Measurements from ENCODE around the gene SCD. TPM values are rescaled to one million over a fixed set of nuclear protein-coding genes. Genes with fewer than 3 reads are reported as not detected.
"Not testable (repeated sequence)": the region's sequence is repeated elsewhere in the genome, so short reads cannot be mapped to it uniquely, and the experiment has no call there.

The SCD gene
- total RNA-seq, 2 experiments from 2014 or later = 1.7 TPM

DNA sequence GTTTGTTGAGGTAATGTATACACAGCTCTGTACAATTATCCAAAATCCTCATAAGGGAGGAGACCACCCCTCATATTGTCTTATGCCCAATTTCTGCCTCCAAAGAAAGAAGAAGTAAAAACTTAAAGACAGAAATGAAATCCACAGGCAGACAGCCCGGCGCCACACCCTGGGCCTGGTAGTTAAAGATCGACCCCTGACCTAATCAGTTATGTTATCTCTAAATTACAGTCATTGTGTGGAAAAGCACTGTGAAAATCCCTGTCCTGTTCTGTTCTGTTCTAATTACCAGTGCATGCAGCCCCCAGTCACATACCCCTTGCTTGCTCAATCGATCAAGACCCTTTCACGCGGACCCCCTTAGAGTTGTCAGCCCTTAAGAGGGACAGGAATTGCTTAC, 29.6 kb downstream of the SCD start:
- H3K27ac ChIP-seq (ENCODE audit: low read depth in 1 of 2, low read length in 2 of 2); CTCF ChIA-PET; DNase-seq; H3K4me3 Mint-ChIP-seq; POLR2A ChIA-PET; ATAC-seq (ENCODE audit: poor library complexity); H3K4me3 ChIP-seq (ENCODE audit: low read length); H3K27me3 Mint-ChIP-seq; H3K9me3 Mint-ChIP-seq; H3K27me3 ChIP-seq (ENCODE audit: control insufficient read depth in 1 of 2, insufficient read depth in 2 of 2, low read length in 2 of 2); H3K4me1 Mint-ChIP-seq (ENCODE audit: low read depth); H3K36me3 ChIP-seq (ENCODE audit: insufficient read depth, low read length); H3K27ac Mint-ChIP-seq; intact Hi-C loops (cut with DNase I, micrococcal nuclease); H3K36me3 Mint-ChIP-seq (ENCODE audit: low read depth); H3K9me3 ChIP-seq (ENCODE audit: control insufficient read depth in 1 of 2, insufficient read depth in 1 of 2, low read length in 2 of 2): not testable (repeated sequence)
- peaks cover 30% of the 10 kb centered on the region for H3K4me1 ChIP-seq (ENCODE audit: insufficient read depth, low read length)

DNA sequence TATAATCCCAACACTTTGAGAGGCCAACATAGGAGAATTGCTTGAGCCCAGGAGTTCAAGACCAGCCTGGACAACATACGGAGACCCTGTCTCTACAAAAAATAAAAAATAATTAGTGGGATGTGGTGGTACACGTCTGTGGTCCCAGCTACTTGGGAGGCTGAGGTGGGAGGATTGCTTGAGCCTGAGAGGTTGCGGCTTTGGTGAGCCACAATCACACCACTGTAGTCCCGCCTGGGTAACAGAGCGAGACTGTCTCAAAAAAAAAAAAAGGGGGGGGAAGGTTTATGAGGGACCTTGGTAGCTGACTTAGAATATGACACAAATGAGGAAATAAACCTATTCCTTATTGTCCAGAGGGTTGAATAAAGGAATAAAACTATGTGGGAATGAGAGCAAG, 30.8 kb downstream of the SCD start:
- peaks cover 12% of the 10 kb centered on the region for H3K36me3 Mint-ChIP-seq (ENCODE audit: low read depth)
- ATAC-seq (ENCODE audit: poor library complexity) = no peak
- Histone ChIP-seq H3K4me1 (ENCODE audit: insufficient read depth, low read length) (peaks cover 20% of the 10 kb centered on the region), H3K4me3 (ENCODE audit: low read length) (no peak overlapping the region), H3K9me3 (ENCODE audit: control insufficient read depth in 1 of 2, insufficient read depth in 1 of 2, low read length in 2 of 2) (no peaks in the 10 kb centered on the region), H3K27me3 (ENCODE audit: control insufficient read depth in 1 of 2, insufficient read depth in 2 of 2, low read length in 2 of 2) (no peaks in the 10 kb centered on the region), H3K27ac (ENCODE audit: low read depth in 1 of 2, low read length in 2 of 2) (no peak overlapping the region), H3K36me3 (ENCODE audit: insufficient read depth, low read length) (no peaks in the 10 kb centered on the region)
- H3K4me3 Mint-ChIP-seq = no peak overlapping the region
- no peaks in the 10 kb centered on the region for H3K4me1 Mint-ChIP-seq (ENCODE audit: low read depth)
- no peak for DNase-seq
- POLR2A ChIA-PET = no interaction called here
- no peaks in the 10 kb centered on the region for H3K27me3 Mint-ChIP-seq
- TF ChIP-seq, protein P1, sequence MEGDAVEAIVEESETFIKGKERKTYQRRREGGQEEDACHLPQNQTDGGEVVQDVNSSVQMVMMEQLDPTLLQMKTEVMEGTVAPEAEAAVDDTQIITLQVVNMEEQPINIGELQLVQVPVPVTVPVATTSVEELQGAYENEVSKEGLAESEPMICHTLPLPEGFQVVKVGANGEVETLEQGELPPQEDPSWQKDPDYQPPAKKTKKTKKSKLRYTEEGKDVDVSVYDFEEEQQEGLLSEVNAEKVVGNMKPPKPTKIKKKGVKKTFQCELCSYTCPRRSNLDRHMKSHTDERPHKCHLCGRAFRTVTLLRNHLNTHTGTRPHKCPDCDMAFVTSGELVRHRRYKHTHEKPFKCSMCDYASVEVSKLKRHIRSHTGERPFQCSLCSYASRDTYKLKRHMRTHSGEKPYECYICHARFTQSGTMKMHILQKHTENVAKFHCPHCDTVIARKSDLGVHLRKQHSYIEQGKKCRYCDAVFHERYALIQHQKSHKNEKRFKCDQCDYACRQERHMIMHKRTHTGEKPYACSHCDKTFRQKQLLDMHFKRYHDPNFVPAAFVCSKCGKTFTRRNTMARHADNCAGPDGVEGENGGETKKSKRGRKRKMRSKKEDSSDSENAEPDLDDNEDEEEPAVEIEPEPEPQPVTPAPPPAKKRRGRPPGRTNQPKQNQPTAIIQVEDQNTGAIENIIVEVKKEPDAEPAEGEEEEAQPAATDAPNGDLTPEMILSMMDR (IDR thresholded peaks at IDR 0.05) = no peak
- CTCF ChIA-PET = no interaction called here
- intact Hi-C loops (cut with DNase I, micrococcal nuclease) = no loop called here
- no peaks in the 10 kb centered on the region for H3K9me3 Mint-ChIP-seq
- no peak overlapping the region for H3K27ac Mint-ChIP-seq

DNA sequence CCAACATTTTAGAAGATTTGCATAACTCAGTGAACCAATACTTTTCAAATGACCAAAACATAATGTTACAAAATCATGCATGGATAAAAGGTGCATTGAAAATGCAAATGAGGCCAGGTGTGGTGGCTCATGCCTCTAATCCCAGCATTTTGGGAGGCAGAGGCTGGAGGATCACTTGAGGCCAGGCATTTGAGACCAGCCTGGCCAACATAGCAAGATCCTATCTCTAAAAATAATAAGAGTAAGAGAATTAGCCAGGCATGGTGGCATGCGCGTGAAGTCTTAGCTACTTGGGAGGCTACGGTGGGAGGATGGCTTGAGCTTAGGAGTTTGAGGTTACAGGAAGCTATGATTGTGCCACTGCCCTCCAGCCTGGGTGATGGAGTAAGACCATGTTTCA, 33.4 kb downstream of the SCD start:
- no peaks in the 10 kb centered on the region for H3K4me1 Mint-ChIP-seq (ENCODE audit: low read depth)
- TF ChIP-seq, protein P1 (IDR thresholded peaks at IDR 0.05) = no peak
- intact Hi-C loops (cut with DNase I, micrococcal nuclease) = no loop called here
- H3K9me3 ChIP-seq (ENCODE audit: control insufficient read depth in 1 of 2, insufficient read depth in 1 of 2, low read length in 2 of 2) = no peaks in the 10 kb centered on the region
- no peak overlapping the region for H3K27ac Mint-ChIP-seq
- ChIA-PET CTCF (no interaction called here), POLR2A (no interaction called here)
- no peaks in the 10 kb centered on the region for H3K27me3 ChIP-seq (ENCODE audit: control insufficient read depth in 1 of 2, insufficient read depth in 2 of 2, low read length in 2 of 2)
- H3K27ac ChIP-seq (ENCODE audit: low read depth in 1 of 2, low read length in 2 of 2) = no peak overlapping the region
- H3K4me3 ChIP-seq (ENCODE audit: low read length) = no peak overlapping the region
- H3K4me3 Mint-ChIP-seq = no peak overlapping the region
- H3K36me3 ChIP-seq (ENCODE audit: insufficient read depth, low read length) = no peaks in the 10 kb centered on the region
- H3K27me3 Mint-ChIP-seq = no peaks in the 10 kb centered on the region
- no peaks in the 10 kb centered on the region for H3K9me3 Mint-ChIP-seq
- ATAC-seq (ENCODE audit: poor library complexity) = no peak
- no peak for DNase-seq
- H3K36me3 Mint-ChIP-seq (ENCODE audit: low read depth) = peaks cover 12% of the 10 kb centered on the region
- no peaks in the 10 kb centered on the region for H3K4me1 ChIP-seq (ENCODE audit: insufficient read depth, low read length)

DNA sequence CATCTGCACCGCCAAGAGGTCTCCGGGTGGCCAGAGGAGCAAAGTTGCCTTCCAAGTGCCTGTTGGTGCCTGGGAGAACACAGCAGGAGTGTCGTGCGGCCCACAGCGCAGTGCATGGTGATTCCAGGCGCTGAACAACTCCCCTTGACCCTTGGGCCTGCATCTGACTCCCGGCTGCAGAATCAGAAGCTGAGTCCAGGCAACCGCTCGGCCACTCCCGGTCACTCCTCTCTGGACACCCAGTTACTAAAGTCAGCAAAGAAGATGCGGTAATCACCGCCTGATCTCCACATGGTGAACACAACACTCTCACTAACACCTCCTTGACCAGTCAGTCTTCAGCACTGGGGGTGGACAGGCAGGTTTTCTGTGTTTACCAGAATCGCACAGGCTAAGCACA, 35.5 kb downstream of the SCD start:
- intact Hi-C loops (cut with DNase I, micrococcal nuclease) = no loop called here
- CTCF ChIA-PET = no interaction called here
- no peaks in the 10 kb centered on the region for H3K4me1 Mint-ChIP-seq (ENCODE audit: low read depth)
- POLR2A ChIA-PET = no interaction called here
- Histone ChIP-seq H3K4me3 (ENCODE audit: low read length) (no peak overlapping the region), H3K27me3 (ENCODE audit: control insufficient read depth in 1 of 2, insufficient read depth in 2 of 2, low read length in 2 of 2) (no peaks in the 10 kb centered on the region), H3K9me3 (ENCODE audit: control insufficient read depth in 1 of 2, insufficient read depth in 1 of 2, low read length in 2 of 2) (no peaks in the 10 kb centered on the region), H3K36me3 (ENCODE audit: insufficient read depth, low read length) (no peaks in the 10 kb centered on the region), H3K27ac (ENCODE audit: low read depth in 1 of 2, low read length in 2 of 2) (no peak overlapping the region), H3K4me1 (ENCODE audit: insufficient read depth, low read length) (no peaks in the 10 kb centered on the region)
- TF ChIP-seq, protein P1 (IDR thresholded peaks at IDR 0.05) = no peak
- no peaks in the 10 kb centered on the region for H3K9me3 Mint-ChIP-seq
- peaks cover 12% of the 10 kb centered on the region for H3K36me3 Mint-ChIP-seq (ENCODE audit: low read depth)
- H3K4me3 Mint-ChIP-seq = no peak overlapping the region
- ATAC-seq (ENCODE audit: poor library complexity) (no peak), DNase-seq (no peak)
- H3K27ac Mint-ChIP-seq = no peak overlapping the region
- H3K27me3 Mint-ChIP-seq = no peaks in the 10 kb centered on the region
